HEK293T (cell line): ENCODE data around the gene DPP8.

Experiments used
- CTCF ChIA-PET: fragments of 350-600 bp; formaldehyde crosslinking; extraction: SDS; loops from one replicate; lab custom pipeline; 2021; ENCODE audit warnings: antibody characterized with exemption, inconsistent platforms; lab: Yijun Ruan, JAX
- POLR2A ChIA-PET: fragments of 350-600 bp; formaldehyde crosslinking; extraction: SDS; loops from one replicate; lab custom pipeline; 2020; ENCODE audit warnings: antibody characterized with exemption, inconsistent platforms; lab: Yijun Ruan, JAX
- DNase-seq: peaks from one replicate; pipeline ENCODE4 v3.0.0; 2012; ENCODE audit warnings: mixed read lengths; ENCODE audit errors: extremely low spot score
- ARNT ChIP-seq: fragments of 450-650 bp; IDR thresholded peaks from 2 replicates; pipeline ENCODE4 v1.6.1; 2017; ENCODE audit warnings: mild to moderate bottlenecking
- BHLHE40 ChIP-seq: fragments of 450-650 bp; IDR thresholded peaks from 2 replicates; pipeline ENCODE4 v1.6.1; 2016; ENCODE audit warnings: mild to moderate bottlenecking, moderate library complexity, borderline replicate concordance
- CTBP1 ChIP-seq: fragments of 450-650 bp; IDR thresholded peaks from 2 replicates; pipeline ENCODE4 v1.6.1; 2016; ENCODE audit warnings: borderline replicate concordance
- ELF4 ChIP-seq: fragments of 450-650 bp; IDR thresholded peaks from 2 replicates; pipeline ENCODE4 v1.6.1; 2017; ENCODE audit warnings: antibody characterized with exemption
- FOXA1 ChIP-seq: fragments of 450-650 bp; IDR thresholded peaks from 2 replicates; pipeline ENCODE4 v1.6.1; 2016; ENCODE audit warnings: mild to moderate bottlenecking
- FOXK2 ChIP-seq: fragments of 450-650 bp; IDR thresholded peaks from 2 replicates; pipeline ENCODE4 v1.6.1; 2016; ENCODE audit warnings: mild to moderate bottlenecking
- FOXM1 ChIP-seq: fragments of 450-650 bp; IDR thresholded peaks from 2 replicates; pipeline ENCODE4 v1.6.1; 2017; ENCODE audit warnings: mild to moderate bottlenecking, borderline replicate concordance
- HDGF ChIP-seq: fragments of 450-650 bp; IDR thresholded peaks from 2 replicates; pipeline ENCODE4 v1.6.1; 2017; ENCODE audit warnings: antibody characterized with exemption, borderline replicate concordance
- L3MBTL2 ChIP-seq: fragments of 450-650 bp; conservative IDR thresholded peaks from 2 replicates; pipeline ENCODE4 v1.6.1; 2016; ENCODE audit warnings: mild to moderate bottlenecking
- LEF1 ChIP-seq: fragments of 450-650 bp; IDR thresholded peaks from 2 replicates; pipeline ENCODE4 v1.6.1; 2017; ENCODE audit warnings: mild to moderate bottlenecking, borderline replicate concordance
- NFRKB ChIP-seq: fragments of 450-650 bp; IDR thresholded peaks from 2 replicates; pipeline ENCODE4 v1.6.1; 2016; ENCODE audit warnings: mild to moderate bottlenecking, moderate library complexity
- SP1 ChIP-seq: fragments of 450-650 bp; IDR thresholded peaks from 2 replicates; pipeline ENCODE4 v1.6.1; 2017
- SUZ12 ChIP-seq: fragments of 450-650 bp; IDR thresholded peaks from 2 replicates; pipeline ENCODE4 v1.6.1; 2016; ENCODE audit warnings: mild to moderate bottlenecking
- TARDBP ChIP-seq: fragments of 450-650 bp; IDR thresholded peaks from 2 replicates; pipeline ENCODE4 v1.6.1; 2016
- ZNF384 ChIP-seq: fragments of 450-650 bp; IDR thresholded peaks from 2 replicates; pipeline ENCODE4 v1.6.1; 2016
- TF ChIP-seq, protein P1 (sequence below): fragments of 450-650 bp; IDR thresholded peaks from 2 replicates; pipeline ENCODE4 v1.6.1; 2016

The DPP8 gene

DNA sequence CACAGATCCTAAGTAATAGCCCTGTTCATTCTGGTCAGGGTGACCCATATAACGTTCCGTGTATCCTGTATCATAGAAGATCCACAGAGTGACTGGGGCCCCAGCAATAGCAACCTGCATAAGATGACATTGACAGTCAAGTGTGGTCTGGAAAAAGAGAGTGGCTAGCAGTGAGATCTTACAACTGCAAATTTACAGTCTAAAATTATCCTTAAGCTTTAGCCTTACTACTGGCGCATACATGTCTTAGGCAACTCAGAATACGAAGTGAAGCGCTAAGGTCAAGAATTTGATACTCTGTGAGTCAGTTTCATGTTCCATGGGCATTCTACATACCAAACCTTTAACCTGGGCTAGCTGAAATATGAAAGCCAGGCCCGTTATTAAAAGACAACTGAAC, 65.5 kb downstream of the DPP8 start:
- POLR2A ChIA-PET: no interaction called here
- TF ChIP-seq SP1 (no peak), FOXM1 (no peak), BHLHE40 (no peak), SUZ12 (no peak), ELF4 (no peak), HDGF (no peak), CTBP1 (no peak), FOXA1 (no peak), FOXK2 (no peak), NFRKB (no peak), ZNF384 (no peak), TARDBP (no peak), L3MBTL2 (no peak), ARNT (no peak), LEF1 (no peak)
- TF ChIP-seq, protein P1, sequence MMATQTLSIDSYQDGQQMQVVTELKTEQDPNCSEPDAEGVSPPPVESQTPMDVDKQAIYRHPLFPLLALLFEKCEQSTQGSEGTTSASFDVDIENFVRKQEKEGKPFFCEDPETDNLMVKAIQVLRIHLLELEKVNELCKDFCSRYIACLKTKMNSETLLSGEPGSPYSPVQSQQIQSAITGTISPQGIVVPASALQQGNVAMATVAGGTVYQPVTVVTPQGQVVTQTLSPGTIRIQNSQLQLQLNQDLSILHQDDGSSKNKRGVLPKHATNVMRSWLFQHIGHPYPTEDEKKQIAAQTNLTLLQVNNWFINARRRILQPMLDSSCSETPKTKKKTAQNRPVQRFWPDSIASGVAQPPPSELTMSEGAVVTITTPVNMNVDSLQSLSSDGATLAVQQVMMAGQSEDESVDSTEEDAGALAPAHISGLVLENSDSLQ: no peak
- no peak for DNase-seq
- CTCF ChIA-PET: no interaction called here

DNA sequence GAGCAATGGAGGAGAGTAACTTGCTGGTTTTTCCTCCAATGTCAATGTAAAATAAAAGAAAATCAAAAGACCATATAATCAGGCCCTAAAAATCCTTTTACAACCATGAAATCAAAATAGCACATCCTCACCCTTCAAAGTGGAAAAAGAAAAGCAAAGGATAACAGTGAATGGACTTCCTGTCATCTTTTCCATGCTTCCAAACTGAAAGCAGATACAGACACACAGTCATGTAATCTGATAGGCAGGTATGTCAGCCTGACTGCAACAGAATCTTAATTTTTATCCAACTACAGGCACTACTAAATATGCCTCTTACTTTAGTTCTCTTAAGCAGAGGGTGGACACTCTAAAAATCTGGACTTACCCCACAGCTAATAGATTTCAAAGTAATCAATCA, 66.9 kb downstream of the DPP8 start:
- DNase-seq: no peak
- POLR2A ChIA-PET: no interaction called here
- TF ChIP-seq BHLHE40 (no peak), SUZ12 (no peak), FOXM1 (no peak), FOXA1 (no peak), TARDBP (no peak)
- CTCF ChIA-PET: interaction anchor here (0.6 kb wide), 1 partner anchor 138 kb away, joined by 3 read pairs; no protein-coding TSS in a partner anchor

DNA sequence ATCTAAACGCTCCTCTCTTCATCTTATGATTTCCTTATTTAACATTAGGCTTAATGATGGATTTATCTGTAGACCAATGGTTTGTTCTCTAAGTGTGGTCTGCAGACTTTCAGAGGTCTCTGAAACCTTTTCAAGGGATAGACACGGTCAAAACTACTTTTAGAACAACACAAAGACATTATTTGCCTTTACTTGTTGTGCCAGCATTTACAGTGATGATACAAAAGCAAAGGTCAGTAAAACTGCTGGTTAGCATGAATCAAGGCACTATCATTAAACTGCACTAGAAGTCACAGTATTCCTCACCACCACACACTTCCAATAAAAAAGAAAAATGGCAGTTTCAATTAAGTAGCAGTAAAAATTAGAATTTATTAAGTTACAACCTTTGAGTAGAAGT, 70.3 kb downstream of the DPP8 start:
- CTCF ChIA-PET: no interaction called here
- POLR2A ChIA-PET: interaction anchor here (1.2 kb wide), 1 partner anchor 26 kb away, joined by 3 read pairs; no protein-coding TSS in a partner anchor
- TF ChIP-seq FOXA1 (no peak), CTBP1 (no peak), TARDBP (no peak), ARNT (no peak), HDGF (no peak), ZNF384 (no peak), L3MBTL2 (no peak), ELF4 (no peak), FOXK2 (no peak), SP1 (no peak), FOXM1 (no peak), LEF1 (no peak), SUZ12 (no peak), BHLHE40 (no peak)
- TF ChIP-seq, protein P1: no peak
- DNase-seq: no peak

- TF ChIP-seq, protein P1: no peak
- TF ChIP-seq HDGF (no peak), ARNT (no peak), ELF4 (no peak), FOXM1 (no peak)
- ChIA-PET POLR2A (interaction anchor here (1.2 to 4.0 kb wide), 2 partner anchors 13 to 130 kb away, joined by 4 to 28 read pairs; partner anchors contain the start of genes IGDCC4 and RNU5B-1), CTCF (interaction anchor here (2.3 kb wide), 1 partner anchor 14 kb away, joined by 5 read pairs; no protein-coding TSS in a partner anchor)
- no peak for DNase-seq
Observed at GRCh38 chr15:65434201-65434600, 83.3 kb downstream of the DPP8 start.

DNA sequence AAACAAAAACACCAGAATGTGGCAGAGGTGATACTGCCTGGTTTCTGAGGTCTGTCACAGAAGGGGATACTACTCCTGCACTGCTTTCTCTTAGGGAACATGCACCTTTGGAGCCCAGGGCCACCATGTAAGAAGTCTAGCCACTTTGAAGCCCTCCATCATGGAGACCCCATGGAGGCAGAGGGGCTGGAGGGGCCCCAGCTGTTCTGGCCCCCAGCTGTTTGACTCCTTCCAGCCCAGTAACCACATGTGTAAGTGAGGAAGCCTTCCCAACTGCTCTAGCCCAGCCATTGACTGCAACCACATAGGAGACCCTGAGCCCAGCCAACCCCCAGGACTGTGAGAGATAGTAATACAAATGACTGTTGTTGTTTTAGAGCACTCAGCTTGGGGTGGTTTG, 85.8 kb downstream of the DPP8 start:
- TF ChIP-seq NFRKB: no peak
- TF ChIP-seq ELF4: no peak
- no peak for TF ChIP-seq LEF1
- TF ChIP-seq CTBP1: no peak
- no peak for TF ChIP-seq SUZ12
- no peak for TF ChIP-seq ZNF384
- ChIA-PET POLR2A (no interaction called here), CTCF (no interaction called here)
- DNase-seq: no peak

- no peak for DNase-seq
- TF ChIP-seq SP1 (no peak), TARDBP (no peak), ARNT (no peak), LEF1 (no peak), HDGF (no peak), FOXK2 (no peak), BHLHE40 (no peak)
- CTCF ChIA-PET: no interaction called here
- POLR2A ChIA-PET: interaction anchor here (2.5 kb wide), 1 partner anchor 13 kb away, joined by 6 read pairs; no protein-coding TSS in a partner anchor
Observed at GRCh38 chr15:65426216-65426853, 91.2 kb downstream of the DPP8 start.

GRCh38 chr15:65424683-65425082, 92.8 kb downstream of the DPP8 start:
- POLR2A ChIA-PET: no interaction called here
- no peak for TF ChIP-seq ZNF384
- DNase-seq: no peak
- CTCF ChIA-PET: no interaction called here
